Retinal pigment epithelial cell (primary cell): Measurements from ENCODE around the gene TTLL10.

Experiments used
- DNase-seq: peaks from one replicate; pipeline ENCODE4 v3.0.0-alpha.2; 2010; ENCODE audit warnings: low read depth
- H3K4me3 ChIP-seq: 2 replicates; pipeline ENCODE4 v1.5.1; 2011; ENCODE audit warnings: mild to moderate bottlenecking, low read length, control low read depth, moderate library complexity
- TF ChIP-seq, protein P1 (sequence below): conservative IDR thresholded peaks from 2 replicates; pipeline ENCODE4 v1.5.1; 2011; ENCODE audit warnings: low read depth, low read length, control low read depth, inconsistent platforms

TTLL10 gene

DNA sequence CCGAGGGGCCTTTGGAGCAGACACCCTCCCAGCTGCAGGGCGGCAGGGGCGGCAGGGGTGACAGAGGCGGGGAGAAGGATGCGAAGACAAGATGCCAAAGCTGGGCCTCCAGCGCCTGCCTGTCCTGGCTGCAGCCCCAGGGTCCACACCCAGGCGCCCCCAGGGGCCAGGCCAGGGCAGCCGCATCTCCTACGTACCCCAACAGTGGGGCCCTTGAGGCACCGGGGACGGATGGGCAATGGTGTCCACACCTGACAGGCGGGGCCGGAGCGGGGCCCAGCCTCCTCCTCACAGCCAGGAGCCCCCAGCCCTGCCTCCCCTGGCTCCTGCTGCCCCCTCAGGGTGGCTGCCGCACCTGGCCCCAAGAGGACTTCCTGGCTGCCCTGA is 65.5 kb downstream of the TTLL10 start:
- TF ChIP-seq, protein P1, sequence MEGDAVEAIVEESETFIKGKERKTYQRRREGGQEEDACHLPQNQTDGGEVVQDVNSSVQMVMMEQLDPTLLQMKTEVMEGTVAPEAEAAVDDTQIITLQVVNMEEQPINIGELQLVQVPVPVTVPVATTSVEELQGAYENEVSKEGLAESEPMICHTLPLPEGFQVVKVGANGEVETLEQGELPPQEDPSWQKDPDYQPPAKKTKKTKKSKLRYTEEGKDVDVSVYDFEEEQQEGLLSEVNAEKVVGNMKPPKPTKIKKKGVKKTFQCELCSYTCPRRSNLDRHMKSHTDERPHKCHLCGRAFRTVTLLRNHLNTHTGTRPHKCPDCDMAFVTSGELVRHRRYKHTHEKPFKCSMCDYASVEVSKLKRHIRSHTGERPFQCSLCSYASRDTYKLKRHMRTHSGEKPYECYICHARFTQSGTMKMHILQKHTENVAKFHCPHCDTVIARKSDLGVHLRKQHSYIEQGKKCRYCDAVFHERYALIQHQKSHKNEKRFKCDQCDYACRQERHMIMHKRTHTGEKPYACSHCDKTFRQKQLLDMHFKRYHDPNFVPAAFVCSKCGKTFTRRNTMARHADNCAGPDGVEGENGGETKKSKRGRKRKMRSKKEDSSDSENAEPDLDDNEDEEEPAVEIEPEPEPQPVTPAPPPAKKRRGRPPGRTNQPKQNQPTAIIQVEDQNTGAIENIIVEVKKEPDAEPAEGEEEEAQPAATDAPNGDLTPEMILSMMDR, result no peak

DNA sequence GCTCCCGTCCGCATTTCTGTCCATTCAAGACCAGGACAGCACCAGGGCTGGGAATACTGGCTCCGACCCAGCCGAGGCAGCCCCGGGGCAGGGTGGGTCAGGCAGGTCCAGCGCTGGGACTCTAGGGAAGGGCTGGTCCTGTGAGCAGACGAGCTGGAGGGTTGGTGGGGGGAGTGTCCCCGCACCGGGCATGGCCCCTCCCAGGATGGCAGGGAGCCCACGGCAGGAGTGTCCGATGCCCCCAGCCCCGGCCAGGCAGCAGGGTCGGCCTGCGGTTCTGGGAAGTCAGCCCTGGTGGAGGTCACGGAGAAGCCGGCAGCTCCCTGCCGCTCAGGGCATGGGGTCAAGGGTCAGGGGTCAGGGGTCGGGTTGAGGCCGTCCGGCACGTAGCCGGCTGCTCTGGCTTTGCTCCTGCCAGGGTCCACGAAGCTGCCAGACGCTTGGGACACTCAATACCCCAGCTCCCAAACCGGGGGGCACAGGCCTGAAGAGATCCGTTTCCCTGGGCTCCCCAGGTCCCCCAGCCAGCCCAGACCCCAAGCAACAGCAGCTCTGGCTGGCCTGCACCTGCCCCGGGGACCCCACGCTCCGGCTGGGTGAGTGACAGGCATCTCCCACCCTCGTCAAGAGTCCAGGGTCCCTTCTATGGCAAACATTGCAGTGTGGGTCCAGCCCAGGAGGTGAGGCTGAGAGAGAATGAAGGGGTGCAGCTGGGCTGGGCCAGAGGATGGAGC is 66.1 kb downstream of the TTLL10 start:
- no peak overlapping the region for H3K4me3 ChIP-seq
- TF ChIP-seq, protein P1, result no peak
- DNase-seq, result no peak

More for the DNA sequence above, 65.5 kb downstream of the TTLL10 start:
- no peak for DNase-seq
- H3K4me3 ChIP-seq, result no peak overlapping the region

DNA sequence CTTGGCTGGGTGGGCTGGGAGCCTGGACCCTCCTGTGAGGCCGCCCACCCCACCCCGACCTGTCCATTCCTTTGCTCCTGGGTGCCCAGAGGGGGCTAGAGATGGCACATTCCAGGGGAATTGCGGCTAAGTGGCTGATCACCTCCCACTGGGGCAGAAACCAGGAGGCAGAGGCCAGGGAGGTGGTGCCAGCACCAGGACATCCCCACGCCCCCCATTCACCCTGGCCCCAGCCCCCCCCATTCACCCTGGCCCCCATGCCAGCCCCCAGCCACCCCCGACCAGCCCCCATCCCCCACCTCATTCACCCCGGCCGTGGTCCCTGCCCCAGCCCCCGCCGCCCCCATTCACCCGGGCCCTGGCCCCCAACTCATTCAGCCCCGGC is 66.7 kb downstream of the TTLL10 start:
- TF ChIP-seq, protein P1, result no peak
- DNase-seq, result no peak
- H3K4me3 ChIP-seq, result no peak overlapping the region

DNA sequence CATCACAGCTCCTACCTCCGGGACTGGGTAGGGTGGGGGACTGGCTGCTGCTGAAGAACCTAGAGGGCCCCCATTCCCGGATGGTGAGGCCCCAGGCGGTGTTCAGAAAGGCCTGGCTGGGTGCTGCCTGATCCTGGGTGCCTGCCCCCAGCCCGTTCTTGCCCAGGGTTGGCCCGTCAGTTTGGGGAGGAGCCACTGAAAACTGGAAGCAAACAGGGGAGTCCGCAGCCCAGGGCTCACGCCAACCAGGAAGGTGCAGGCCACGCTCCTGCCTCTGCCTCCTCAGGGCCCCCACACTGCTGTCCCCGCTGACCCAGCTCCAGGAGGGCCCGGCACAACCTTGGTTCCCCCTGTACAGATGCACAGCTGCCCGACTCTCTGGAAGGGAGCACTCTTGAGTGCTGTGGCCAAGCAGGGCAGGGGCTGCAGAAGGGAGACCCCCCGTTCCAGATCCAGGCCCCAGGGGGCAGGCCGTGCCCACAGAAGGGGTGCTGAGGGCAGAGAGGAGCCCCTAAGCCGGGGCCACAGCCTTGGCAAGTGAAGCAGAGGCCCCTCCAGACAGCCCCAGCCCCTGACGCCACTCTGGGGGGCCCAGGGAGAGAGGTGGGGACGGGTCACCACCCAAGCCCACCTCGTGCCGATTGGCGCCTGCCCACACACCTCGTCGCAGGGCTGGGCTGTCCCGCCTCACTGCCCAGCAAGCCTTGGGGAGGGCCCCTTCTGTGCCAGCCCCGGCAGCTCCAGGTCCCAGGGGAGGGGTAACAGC is 67.3 kb downstream of the TTLL10 start:
- no peak for DNase-seq
- TF ChIP-seq, protein P1, result no peak
- H3K4me3 ChIP-seq, result no peak overlapping the region

DNA sequence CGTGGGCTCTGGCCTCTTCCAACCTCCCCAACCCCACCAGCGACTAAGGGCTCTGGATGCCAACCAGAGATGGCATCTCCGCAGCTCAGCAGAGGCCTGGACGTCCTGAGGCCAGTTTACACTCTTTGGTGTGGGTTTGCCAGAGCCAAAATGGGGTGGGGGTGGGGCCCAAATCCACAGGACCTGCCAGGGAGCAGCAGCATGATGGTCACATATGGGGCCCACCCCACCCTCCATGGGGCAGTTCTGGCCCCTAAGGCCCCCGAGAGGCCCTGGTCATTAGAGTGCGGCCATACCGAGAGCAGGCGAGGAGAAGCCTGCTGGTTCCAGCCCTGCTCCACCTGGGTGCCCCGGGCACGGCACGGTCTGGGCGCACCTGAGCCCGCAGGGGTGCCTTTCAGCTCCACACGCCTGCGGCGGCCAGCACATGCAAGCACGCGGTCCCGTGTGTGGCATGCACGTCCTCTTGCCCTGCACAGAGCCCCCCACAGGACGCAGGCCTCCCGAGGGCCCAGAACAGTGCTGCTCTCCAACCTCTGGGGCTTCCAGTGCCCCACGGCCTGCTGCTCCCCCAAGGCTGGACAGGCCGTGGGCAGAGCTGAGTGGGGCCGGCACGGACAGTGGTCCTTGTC is 68.0 kb downstream of the TTLL10 start:
- no peak overlapping the region for H3K4me3 ChIP-seq
- TF ChIP-seq, protein P1, result no peak

DNA sequence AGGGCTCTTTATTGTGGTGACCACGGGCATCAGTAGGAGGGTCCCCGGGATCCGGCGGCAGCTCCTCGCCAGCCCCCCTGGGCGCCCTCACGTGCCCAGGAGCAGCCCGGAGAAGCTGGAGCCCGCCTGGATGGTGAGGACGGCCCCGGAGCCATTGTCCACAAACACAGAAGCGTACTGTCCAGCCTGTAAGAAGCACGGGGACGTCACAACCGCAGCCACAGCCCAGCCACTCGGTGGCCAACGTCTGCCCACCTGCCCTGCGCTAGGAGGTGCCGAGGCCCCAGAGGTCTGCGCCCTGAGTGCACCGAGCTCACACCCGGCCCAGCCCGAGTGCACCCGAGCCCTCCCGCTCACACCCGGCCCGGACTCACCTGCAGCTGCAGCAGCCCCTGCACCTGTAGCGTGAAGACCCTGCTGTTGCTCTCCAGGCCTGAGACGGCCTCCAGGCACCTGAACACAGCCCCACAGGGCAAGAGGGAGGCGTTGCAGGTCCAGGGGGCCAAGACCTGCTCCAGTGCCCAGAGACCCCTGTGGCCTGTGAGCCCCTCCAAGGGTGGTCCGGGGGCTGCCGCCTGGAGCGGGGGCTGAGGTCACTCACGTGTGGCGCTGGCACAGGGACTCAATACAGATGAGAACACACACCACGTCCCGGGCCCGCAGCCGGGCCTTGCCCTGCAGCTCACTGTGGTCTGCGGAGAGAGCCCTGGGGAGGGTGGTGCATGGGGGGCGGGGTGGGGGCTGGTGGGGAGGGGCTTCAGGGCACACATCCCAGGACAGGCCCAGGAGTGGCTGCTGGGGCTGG is 69.0 kb downstream of the TTLL10 start:
- no peak for DNase-seq
- H3K4me3 ChIP-seq, result no peak overlapping the region

More for the DNA sequence above, 68.0 kb downstream of the TTLL10 start:
- no peak for DNase-seq

More for the DNA sequence above, 69.0 kb downstream of the TTLL10 start:
- TF ChIP-seq, protein P1, result no peak
